Esophagus (tissue), 2 donors: ENCODE data around the gene PLD5. TPM values are rescaled to one million over a fixed set of nuclear protein-coding genes. Genes with fewer than 3 reads are reported as not detected.
"Not testable (repeated sequence)": the region's sequence is repeated elsewhere in the genome, so short reads cannot be mapped to it uniquely, and the experiment has no call there.

Source experiments
- H3K27ac ChIP-seq, 2 donors: one replicate each; pipeline ENCODE4 v1.5.1; 2013; ENCODE audit warnings: low read depth in 2 of 2, mild to moderate bottlenecking in 2 of 2, inconsistent platforms in 1 of 2, low read length in 1 of 2, moderate library complexity in 1 of 2
- H3K27me3 ChIP-seq, 2 donors: one replicate each; pipeline ENCODE4 v1.6.1; 2013; ENCODE audit warnings: low read length in 2 of 2, control low read depth in 1 of 2, mild to moderate bottlenecking in 1 of 2; ENCODE audit not compliant: insufficient read depth in 2 of 2, control insufficient read depth in 1 of 2
- H3K36me3 ChIP-seq, 2 donors: one replicate each; pipeline ENCODE4 v1.6.1; 2013; ENCODE audit warnings: low read length in 1 of 2; ENCODE audit not compliant: control insufficient read depth in 2 of 2, insufficient read depth in 2 of 2
- H3K4me1 ChIP-seq, 2 donors: one replicate each; pipeline ENCODE4 v1.6.1; 2013; ENCODE audit warnings: low read length in 1 of 2; ENCODE audit not compliant: control insufficient read depth in 2 of 2, insufficient read depth in 2 of 2
- H3K4me3 ChIP-seq, 2 donors: one replicate each; pipeline ENCODE4 v1.5.1; 2013; ENCODE audit warnings: low read length in 2 of 2, mild to moderate bottlenecking in 2 of 2, low read depth in 1 of 2, moderate library complexity in 1 of 2
- H3K9me3 ChIP-seq, 2 donors: one replicate each; pipeline ENCODE4 v1.6.1; 2013; ENCODE audit warnings: mild to moderate bottlenecking in 2 of 2, low read depth in 1 of 2, low read length in 1 of 2, moderate library complexity in 1 of 2; ENCODE audit not compliant: control insufficient read depth in 2 of 2, insufficient read depth in 1 of 2
- WGBS, 2 donors: extraction: QIAGEN DNeasy Blood & Tissue Kit; methylation state at CpG; one replicate each; pipeline ENCODE4 v1.1.7; 2013; 5-methylcytosine and 5-hydroxymethylcytosine counted together
- polyA plus RNA-seq, 2 donors: library from polyadenylated mRNA; stranded (reverse); fragments of 200-250 nt; gene quantifications; one replicate each; pipeline ENCODE4 v1.2.3, GENCODE V29; 2013
- donor health status: healthy with polysubstance abuse.
- donor health status: Bipolar disorder and iron deficiency.

The PLD5 gene
- polyA plus RNA-seq, 2 donors = 0.04 to 0.11 TPM

DNA sequence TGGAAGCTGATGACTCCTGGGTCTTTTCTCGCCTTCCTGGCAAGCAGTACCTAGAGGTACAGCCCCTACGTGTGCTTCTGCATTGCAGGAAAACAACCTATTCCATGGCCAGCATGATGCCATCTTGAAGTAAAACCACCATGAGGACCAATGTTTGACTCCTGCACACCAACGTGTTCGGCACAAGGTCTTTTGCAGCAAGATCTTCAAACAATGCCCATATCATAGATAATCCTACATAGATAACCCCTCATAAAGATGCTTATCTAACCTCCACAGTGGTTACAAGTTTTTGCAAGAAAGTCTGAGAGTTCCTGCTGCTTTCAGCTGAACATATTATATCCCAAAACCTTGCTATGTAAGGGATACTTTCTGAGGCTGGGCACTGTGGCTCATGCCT, 384.5 kb downstream of the PLD5 start:
- 62 to 72% methylated on average over 4 of the region's 4 CpGs for WGBS, 2 donors
- Histone ChIP-seq H3K9me3 (no peaks in the 10 kb centered on the region), H3K27me3 (no peaks in the 10 kb centered on the region), H3K4me3 (no peak overlapping the region), H3K36me3 (no peaks in the 10 kb centered on the region), H3K4me1 (no peaks in the 10 kb centered on the region), H3K27ac (no peak overlapping the region)

DNA sequence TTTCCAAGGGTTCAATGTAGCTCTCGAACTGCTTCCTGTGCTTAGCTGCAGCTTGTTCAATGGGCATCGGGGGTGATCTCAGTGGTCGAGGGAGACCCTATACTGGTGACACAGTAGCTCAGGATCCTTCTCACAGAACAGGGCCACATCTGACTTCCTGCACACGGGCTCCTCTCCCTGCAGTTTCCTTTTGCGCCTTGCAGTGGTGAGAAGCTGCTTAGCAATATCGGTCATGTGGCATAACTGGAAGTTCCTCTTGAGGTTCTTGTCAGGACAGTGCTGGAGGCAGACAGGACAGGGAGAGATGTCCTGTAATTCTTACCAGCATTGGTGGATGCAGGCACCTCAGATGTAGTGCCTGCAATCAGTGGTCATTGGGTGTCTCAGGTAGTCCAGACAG, 385.1 kb downstream of the PLD5 start:
- no peaks in the 10 kb centered on the region for H3K36me3 ChIP-seq
- H3K9me3 ChIP-seq = no peaks in the 10 kb centered on the region
- H3K4me3 ChIP-seq = no peak overlapping the region
- WGBS, 2 donors = 62 to 67% methylated on average over 6 of the region's 6 CpGs
- H3K4me1 ChIP-seq = no peaks in the 10 kb centered on the region
- H3K27me3 ChIP-seq = no peaks in the 10 kb centered on the region
- H3K27ac ChIP-seq = no peak overlapping the region

DNA sequence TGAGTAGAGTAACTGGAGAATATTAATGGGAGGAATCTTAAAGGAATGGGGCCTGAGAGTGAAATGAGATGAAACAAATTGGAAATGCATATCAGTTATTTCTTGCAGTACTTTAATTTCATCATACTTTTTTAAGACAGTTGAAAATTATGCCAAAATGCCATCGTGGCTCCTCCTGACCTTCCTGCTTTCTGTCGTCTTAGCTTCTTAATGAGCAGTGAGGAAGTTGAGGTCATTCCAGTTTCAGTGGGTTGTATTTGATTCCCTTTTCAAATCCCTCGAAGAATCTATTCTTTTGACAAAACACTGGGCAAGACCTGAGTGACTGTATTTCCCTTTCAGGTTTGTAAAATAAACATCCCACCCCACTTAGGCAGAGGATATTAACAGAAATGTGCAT, 390.7 kb downstream of the PLD5 start:
- Histone ChIP-seq H3K36me3 (no peaks in the 10 kb centered on the region), H3K4me1 (no peaks in the 10 kb centered on the region), H3K27ac (no peak overlapping the region), H3K9me3 (no peaks in the 10 kb centered on the region), H3K27me3 (no peaks in the 10 kb centered on the region), H3K4me3 (no peak overlapping the region)
- 37 to 40% methylated on average over 3 of the region's 3 CpGs for WGBS, 2 donors

DNA sequence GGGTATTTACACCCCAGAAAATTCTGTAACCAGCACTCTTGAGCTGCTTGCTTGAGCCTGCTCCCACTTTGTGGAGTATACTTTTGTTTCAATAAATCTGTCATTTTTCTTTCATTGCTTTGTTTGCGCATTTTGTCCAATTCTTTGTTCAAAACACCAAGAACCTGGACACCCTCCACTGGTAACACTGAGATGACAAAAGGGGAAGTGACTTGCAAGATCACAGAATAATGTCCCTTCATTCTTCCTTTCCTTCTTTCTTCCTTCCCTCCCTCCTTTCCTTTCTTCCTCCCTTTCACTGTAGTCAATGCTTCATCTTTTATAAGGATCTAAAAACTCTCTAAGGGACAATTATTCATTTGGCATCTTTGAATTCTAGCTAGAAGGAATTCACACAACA, 391.1 kb downstream of the PLD5 start:
- no peak overlapping the region for H3K27ac ChIP-seq
- H3K4me3 ChIP-seq = no peak overlapping the region
- no peaks in the 10 kb centered on the region for H3K9me3 ChIP-seq
- 95 to 98% methylated on average over 1 of the region's 1 CpG for WGBS, 2 donors
- no peaks in the 10 kb centered on the region for H3K4me1 ChIP-seq
- no peaks in the 10 kb centered on the region for H3K27me3 ChIP-seq
- H3K36me3 ChIP-seq = no peaks in the 10 kb centered on the region

DNA sequence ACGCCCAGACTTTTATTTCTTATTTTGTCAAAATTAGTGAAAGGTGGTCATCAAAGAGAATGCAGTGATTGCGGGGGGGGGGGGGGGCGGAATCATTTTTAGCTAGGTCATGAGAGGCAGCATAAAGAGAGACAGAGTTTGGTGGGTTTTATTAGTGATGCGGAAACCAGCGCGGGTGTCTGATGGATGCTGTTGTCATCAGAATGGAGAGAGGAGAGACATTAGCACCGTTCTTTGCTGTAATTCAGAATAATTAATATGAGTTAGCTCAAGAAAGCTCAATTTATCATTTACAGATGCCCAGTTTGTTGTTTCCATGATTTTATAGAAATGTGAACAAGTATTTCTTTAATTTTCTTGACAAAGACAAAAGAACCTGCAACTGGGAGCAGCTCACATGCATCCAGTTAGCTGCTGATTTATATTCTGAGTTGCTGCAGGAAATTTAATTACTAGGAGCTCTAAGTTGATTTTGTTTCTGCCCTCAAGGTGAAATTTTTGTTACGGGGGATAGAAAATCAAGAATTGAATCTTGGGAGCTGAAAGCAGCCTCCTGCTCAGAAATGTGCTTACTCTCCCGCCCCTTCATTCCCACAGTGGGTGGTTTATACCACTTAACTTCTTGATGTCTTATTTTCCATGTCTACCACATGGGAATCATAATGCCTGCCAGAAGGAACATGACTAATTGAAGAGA, 392.2 kb downstream of the PLD5 start:
- no peak overlapping the region for H3K27ac ChIP-seq
- no peaks in the 10 kb centered on the region for H3K9me3 ChIP-seq
- H3K4me1 ChIP-seq = no peaks in the 10 kb centered on the region
- no peaks in the 10 kb centered on the region for H3K27me3 ChIP-seq
- 83 to 85% methylated on average over 9 of the region's 9 CpGs for WGBS, 2 donors
- H3K36me3 ChIP-seq = no peaks in the 10 kb centered on the region
- no peak overlapping the region for H3K4me3 ChIP-seq

DNA sequence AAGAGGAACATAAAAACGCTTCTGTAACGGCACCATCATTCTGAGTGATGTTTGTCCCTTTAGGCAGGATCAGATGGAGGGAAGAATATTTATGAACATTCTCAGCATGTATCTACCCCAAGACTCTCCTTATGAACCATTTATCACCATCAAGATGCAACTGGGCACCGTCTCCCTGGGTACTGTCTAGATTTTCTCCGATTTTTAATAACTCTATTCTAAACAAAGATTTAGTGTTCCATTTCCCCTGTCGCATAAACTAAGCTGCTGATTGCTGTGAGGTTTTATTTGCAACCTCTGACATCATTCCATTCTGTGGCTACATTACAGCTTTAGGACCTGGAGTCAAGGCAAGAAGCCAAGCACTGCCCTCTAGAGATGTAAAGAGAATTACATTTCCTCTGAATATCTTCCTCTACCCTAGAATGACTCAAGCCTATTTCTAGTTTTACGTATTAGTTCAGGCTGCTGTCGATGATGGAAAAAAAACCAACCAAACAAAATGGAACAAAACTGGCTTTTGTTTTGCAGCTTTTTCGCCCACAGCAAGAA, 395.5 kb downstream of the PLD5 start:
- H3K27me3 ChIP-seq = no peaks in the 10 kb centered on the region
- no peaks in the 10 kb centered on the region for H3K36me3 ChIP-seq
- H3K9me3 ChIP-seq = no peaks in the 10 kb centered on the region
- no peaks in the 10 kb centered on the region for H3K4me1 ChIP-seq
- no peak overlapping the region for H3K27ac ChIP-seq
- 68 to 74% methylated on average over 8 of the region's 8 CpGs for WGBS, 2 donors
- no peak overlapping the region for H3K4me3 ChIP-seq

DNA sequence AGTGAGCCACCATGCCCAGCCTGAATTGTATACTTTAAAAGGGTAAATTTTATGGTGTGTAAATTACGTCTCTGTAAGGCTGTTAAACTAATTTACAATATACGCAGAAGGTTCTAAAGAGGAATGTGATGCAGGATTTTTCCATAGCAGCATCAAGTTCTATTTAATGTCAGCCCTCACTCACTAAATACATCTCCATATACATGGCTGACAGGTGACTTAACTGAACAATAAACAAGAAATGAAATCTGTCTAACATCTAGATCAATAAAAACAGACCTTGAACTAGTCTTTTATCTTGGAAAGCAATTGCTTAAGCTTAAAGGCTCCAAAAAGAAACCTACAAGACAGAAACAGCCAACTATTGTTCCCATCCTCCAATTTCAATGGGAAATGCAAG, 404.1 kb downstream of the PLD5 start:
- H3K27me3 ChIP-seq = no peaks in the 10 kb centered on the region
- whole genome bisulfite sequencing, 2 donors = 73 to 76% methylated on average over 2 of the region's 2 CpGs
- no peaks in the 10 kb centered on the region for H3K4me1 ChIP-seq
- no peak overlapping the region for H3K4me3 ChIP-seq
- no peak overlapping the region for H3K27ac ChIP-seq
- no peaks in the 10 kb centered on the region for H3K36me3 ChIP-seq
- peaks cover 0 to 2% of the 10 kb centered on the region in 2 donors for H3K9me3 ChIP-seq

DNA sequence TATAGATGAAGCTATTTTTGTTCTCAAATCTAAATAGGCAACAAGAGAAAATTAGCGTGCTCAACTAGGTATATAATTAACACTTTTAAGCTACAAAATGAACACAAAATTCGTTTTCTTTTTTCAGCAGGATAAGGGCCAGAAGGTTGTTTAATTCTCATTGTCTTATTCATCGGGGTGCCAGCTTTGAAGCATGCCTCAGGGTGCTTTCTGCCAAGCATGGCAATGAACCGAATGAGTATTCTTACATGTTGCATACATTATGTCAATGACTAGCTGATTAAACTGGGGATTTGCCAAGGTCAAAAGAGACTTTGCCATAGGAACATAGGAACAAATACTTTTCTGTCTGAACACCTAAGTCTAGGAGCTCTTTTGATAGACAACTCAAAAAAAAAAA, 423.6 kb downstream of the PLD5 start:
- no peaks in the 10 kb centered on the region for H3K27me3 ChIP-seq
- H3K36me3 ChIP-seq = no peaks in the 10 kb centered on the region
- no peaks in the 10 kb centered on the region for H3K4me1 ChIP-seq
- no peak overlapping the region for H3K4me3 ChIP-seq
- H3K9me3 ChIP-seq = no peaks in the 10 kb centered on the region
- 42 to 46% methylated on average over 4 of the region's 4 CpGs for WGBS, 2 donors
- no peak overlapping the region for H3K27ac ChIP-seq

DNA sequence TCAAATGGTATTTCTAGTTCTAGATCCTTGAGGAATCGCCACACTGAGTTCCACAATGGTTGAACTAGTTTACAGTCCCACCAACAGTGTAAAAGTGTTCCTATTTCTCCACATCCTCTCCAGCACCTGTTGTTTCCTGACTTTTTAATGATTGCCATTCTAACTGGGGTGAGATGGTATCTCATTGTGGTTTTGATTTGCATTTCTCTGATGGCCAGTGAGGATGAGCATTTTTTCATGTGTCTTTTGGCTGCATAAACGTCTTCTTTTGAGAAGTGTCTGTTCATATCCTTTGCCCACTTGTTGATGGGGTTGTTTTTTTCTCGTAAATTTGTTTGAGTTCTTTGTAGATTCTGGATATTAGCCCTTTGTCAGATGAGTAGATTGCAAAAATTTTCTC, 427.2 kb downstream of the PLD5 start:
- H3K27me3 ChIP-seq, H3K4me1 ChIP-seq, H3K27ac ChIP-seq, H3K9me3 ChIP-seq, H3K4me3 ChIP-seq, H3K36me3 ChIP-seq: not testable (repeated sequence)
- WGBS, 2 donors = 72 to 84% methylated on average over 3 of the region's 3 CpGs

DNA sequence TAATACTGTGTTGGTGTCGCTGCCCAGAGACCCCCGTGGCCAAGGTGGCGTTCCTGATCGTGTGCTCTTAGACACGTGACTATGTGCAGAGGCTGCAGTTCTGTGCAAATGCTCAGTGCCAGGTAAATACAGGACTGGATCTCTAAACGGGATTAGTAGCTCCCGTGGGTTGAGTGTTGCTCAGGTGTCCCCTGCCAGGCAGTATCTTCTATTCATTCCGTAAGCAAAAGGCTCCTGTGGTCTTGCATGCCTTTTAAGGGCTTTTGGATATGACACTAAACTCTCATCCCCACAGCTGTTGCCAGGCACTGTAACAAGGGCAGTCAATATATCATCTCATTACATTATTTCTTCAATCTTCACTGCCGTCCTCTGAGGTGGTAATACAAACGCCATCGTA, 431.4 kb downstream of the PLD5 start:
- Histone ChIP-seq H3K4me1 (no peaks in the 10 kb centered on the region), H3K27ac (no peak overlapping the region), H3K9me3 (no peaks in the 10 kb centered on the region), H3K36me3 (no peaks in the 10 kb centered on the region), H3K27me3 (no peaks in the 10 kb centered on the region), H3K4me3 (no peak overlapping the region)
- WGBS, 2 donors = 70 to 75% methylated on average over 11 of the region's 11 CpGs
